Transverse colon (tissue), 4 donors: ENCODE data around the gene FLVCR1.

Experiments
- EP300 ChIP-seq: sonication (generic); formaldehyde crosslinking; IDR thresholded peaks from one replicate; pipeline ENCODE4 v1.6.1; 2017; ENCODE audit warnings: antibody characterized with exemption, low read depth
- POLR2A ChIP-seq: fragments of 450-650 bp; IDR thresholded peaks from one replicate; pipeline ENCODE4 v1.6.1; 2016; ENCODE audit warnings: antibody characterized with exemption, mild to moderate bottlenecking, moderate library complexity
- POLR2AphosphoS5 ChIP-seq, 3 donors: sonication (generic); formaldehyde crosslinking; IDR thresholded peaks; one replicate each; pipeline ENCODE4 v1.6.1; 2016; ENCODE audit warnings: antibody characterized with exemption in 3 of 3
- TF ChIP-seq, protein P1 (sequence below), 5 experiments: fragments of 200-600 bp in 3 of 5; fragments of 450-650 bp in 2 of 5; sonication (generic) in 3 of 5; IDR thresholded peaks; 1 replicate in 2 of 5; 2 replicates in 3 of 5; pipeline ENCODE4 v1.5.1; 2016 to 2017; ENCODE audit warnings: antibody characterized with exemption in 5 of 5, inconsistent platforms in 3 of 5, mild to moderate bottlenecking in 2 of 5, moderate library complexity in 1 of 5

DNA sequence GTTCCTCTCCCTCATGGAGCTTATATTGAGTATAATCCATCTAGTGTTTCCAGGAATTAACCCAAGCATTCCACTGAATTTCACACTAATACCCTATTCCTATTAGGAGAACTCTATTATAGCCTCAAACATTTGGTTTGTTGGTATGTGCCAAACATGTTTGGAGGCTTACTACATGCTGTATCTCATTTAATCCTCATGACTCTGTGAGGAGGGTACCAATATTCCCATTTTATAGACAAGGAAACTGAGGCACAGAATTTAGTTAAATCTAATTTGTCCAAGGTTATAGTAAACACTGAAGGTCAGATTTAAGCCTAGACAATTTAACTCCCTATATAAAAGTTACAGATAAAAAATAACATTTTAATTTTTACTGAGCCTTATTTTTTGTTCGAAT is 9.1 kb downstream of the FLVCR1 start:
- TF ChIP-seq, protein P1, sequence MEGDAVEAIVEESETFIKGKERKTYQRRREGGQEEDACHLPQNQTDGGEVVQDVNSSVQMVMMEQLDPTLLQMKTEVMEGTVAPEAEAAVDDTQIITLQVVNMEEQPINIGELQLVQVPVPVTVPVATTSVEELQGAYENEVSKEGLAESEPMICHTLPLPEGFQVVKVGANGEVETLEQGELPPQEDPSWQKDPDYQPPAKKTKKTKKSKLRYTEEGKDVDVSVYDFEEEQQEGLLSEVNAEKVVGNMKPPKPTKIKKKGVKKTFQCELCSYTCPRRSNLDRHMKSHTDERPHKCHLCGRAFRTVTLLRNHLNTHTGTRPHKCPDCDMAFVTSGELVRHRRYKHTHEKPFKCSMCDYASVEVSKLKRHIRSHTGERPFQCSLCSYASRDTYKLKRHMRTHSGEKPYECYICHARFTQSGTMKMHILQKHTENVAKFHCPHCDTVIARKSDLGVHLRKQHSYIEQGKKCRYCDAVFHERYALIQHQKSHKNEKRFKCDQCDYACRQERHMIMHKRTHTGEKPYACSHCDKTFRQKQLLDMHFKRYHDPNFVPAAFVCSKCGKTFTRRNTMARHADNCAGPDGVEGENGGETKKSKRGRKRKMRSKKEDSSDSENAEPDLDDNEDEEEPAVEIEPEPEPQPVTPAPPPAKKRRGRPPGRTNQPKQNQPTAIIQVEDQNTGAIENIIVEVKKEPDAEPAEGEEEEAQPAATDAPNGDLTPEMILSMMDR (IDR thresholded peaks at IDR 0.05) = no peak
- TF ChIP-seq POLR2A = no peak
- no peak for TF ChIP-seq POLR2AphosphoS5 (IDR thresholded peaks at IDR 0.05)
- no peak for TF ChIP-seq EP300
